Measurements from ENCODE around the gene MCUB.

Gene MCUB

GRCh38 chr4:109610489-109610888 lies 50.4 kb downstream of the MCUB start:
- Histone ChIP-seq H3K4me1 (ENCODE audit: control insufficient read depth in 1 of 2, insufficient read depth in 1 of 2, low read depth in 1 of 2, low read length in 1 of 2) (no peaks in the 10 kb centered on the region), H3K36me3 (no peaks in the 10 kb centered on the region), H3K9me3 (no peaks in the 10 kb centered on the region), H3K27me3 (no peaks in the 10 kb centered on the region), H3K27ac (no peak overlapping the region), H3K4me3 (ENCODE audit: low read depth in 1 of 2, low read length in 1 of 2) (no peak overlapping the region)
- TF ChIP-seq, protein P1, sequence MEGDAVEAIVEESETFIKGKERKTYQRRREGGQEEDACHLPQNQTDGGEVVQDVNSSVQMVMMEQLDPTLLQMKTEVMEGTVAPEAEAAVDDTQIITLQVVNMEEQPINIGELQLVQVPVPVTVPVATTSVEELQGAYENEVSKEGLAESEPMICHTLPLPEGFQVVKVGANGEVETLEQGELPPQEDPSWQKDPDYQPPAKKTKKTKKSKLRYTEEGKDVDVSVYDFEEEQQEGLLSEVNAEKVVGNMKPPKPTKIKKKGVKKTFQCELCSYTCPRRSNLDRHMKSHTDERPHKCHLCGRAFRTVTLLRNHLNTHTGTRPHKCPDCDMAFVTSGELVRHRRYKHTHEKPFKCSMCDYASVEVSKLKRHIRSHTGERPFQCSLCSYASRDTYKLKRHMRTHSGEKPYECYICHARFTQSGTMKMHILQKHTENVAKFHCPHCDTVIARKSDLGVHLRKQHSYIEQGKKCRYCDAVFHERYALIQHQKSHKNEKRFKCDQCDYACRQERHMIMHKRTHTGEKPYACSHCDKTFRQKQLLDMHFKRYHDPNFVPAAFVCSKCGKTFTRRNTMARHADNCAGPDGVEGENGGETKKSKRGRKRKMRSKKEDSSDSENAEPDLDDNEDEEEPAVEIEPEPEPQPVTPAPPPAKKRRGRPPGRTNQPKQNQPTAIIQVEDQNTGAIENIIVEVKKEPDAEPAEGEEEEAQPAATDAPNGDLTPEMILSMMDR (IDR thresholded peaks at IDR 0.05) = no peak

- H3K9me3 ChIP-seq = no peaks in the 10 kb centered on the region
- no peaks in the 10 kb centered on the region for H3K36me3 ChIP-seq
- no peaks in the 10 kb centered on the region for H3K4me1 ChIP-seq (ENCODE audit: control insufficient read depth in 1 of 2, insufficient read depth in 1 of 2, low read depth in 1 of 2, low read length in 1 of 2)
- H3K4me3 ChIP-seq (ENCODE audit: low read depth in 1 of 2, low read length in 1 of 2) = no peak overlapping the region
- no peaks in the 10 kb centered on the region for H3K27me3 ChIP-seq
- no peak overlapping the region for H3K27ac ChIP-seq
- TF ChIP-seq, protein P1 (IDR thresholded peaks at IDR 0.05) = no peak
Observed at GRCh38 chr4:109611045-109611646, 51.1 kb downstream of the MCUB start.

- no peaks in the 10 kb centered on the region for H3K9me3 ChIP-seq
- TF ChIP-seq, protein P1 (IDR thresholded peaks at IDR 0.05) = no peak
- no peak overlapping the region for H3K4me3 ChIP-seq (ENCODE audit: low read depth in 1 of 2, low read length in 1 of 2)
- no peaks in the 10 kb centered on the region for H3K27me3 ChIP-seq
- H3K27ac ChIP-seq = no peak overlapping the region
- H3K4me1 ChIP-seq (ENCODE audit: control insufficient read depth in 1 of 2, insufficient read depth in 1 of 2, low read depth in 1 of 2, low read length in 1 of 2) = no peaks in the 10 kb centered on the region
- no peaks in the 10 kb centered on the region for H3K36me3 ChIP-seq
Observed at GRCh38 chr4:109614015-109614414, 54.0 kb downstream of the MCUB start.

GRCh38 chr4:109614466-109614865 lies 54.4 kb downstream of the MCUB start:
- Histone ChIP-seq H3K9me3 (no peaks in the 10 kb centered on the region), H3K36me3 (no peaks in the 10 kb centered on the region), H3K4me3 (ENCODE audit: low read depth in 1 of 2, low read length in 1 of 2) (no peak overlapping the region), H3K27ac (no peak overlapping the region), H3K27me3 (no peaks in the 10 kb centered on the region), H3K4me1 (ENCODE audit: control insufficient read depth in 1 of 2, insufficient read depth in 1 of 2, low read depth in 1 of 2, low read length in 1 of 2) (no peaks in the 10 kb centered on the region)
- TF ChIP-seq, protein P1 (IDR thresholded peaks at IDR 0.05) = no peak

DNA sequence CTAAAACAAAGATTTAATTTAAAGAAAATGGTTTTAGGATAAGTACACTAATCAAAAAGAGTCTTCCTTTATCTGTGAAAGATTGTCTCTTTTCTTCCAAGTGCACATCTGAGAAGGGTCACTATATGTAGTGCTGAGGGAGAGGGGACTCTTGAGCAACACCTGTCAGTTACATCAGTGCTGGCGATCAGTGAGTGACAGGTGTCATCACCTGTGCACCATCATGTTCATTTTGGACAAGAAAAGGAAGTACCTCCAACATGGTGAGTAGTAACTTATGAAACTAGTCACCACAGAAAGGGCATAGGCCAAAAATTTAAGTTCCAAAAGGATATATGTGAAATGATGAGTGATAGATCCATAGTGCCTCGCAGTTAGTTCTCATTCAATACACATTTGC lies 55.7 kb downstream of the MCUB start:
- Histone ChIP-seq H3K27ac (no peak overlapping the region), H3K9me3 (no peaks in the 10 kb centered on the region), H3K27me3 (no peaks in the 10 kb centered on the region), H3K4me1 (ENCODE audit: control insufficient read depth in 1 of 2, insufficient read depth in 1 of 2, low read depth in 1 of 2, low read length in 1 of 2) (no peaks in the 10 kb centered on the region), H3K36me3 (no peaks in the 10 kb centered on the region), H3K4me3 (ENCODE audit: low read depth in 1 of 2, low read length in 1 of 2) (no peak overlapping the region)
- TF ChIP-seq, protein P1 (IDR thresholded peaks at IDR 0.05) = no peak

DNA sequence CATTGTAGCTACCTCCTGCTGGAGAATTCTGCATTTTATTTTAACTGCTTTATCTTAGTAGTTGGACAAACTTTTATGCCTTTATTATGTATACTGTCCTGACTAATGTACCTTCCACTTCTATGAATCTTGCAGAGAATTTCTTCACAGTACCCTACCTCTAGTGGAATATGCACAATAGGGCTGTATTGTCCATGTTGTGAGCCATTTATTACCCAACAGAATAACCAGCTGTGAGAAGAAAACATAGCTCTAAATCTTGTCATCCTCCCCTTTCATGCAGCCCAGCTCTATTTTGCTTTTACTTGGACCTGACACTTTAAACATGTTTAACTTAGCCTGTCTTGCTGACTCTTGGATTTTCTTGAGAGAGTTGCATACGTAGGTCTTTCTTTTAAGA lies 56.2 kb downstream of the MCUB start:
- TF ChIP-seq, protein P1 (IDR thresholded peaks at IDR 0.05) = no peak
- no peak overlapping the region for H3K4me3 ChIP-seq (ENCODE audit: low read depth in 1 of 2, low read length in 1 of 2)
- no peaks in the 10 kb centered on the region for H3K9me3 ChIP-seq
- H3K36me3 ChIP-seq = no peaks in the 10 kb centered on the region
- no peaks in the 10 kb centered on the region for H3K4me1 ChIP-seq (ENCODE audit: control insufficient read depth in 1 of 2, insufficient read depth in 1 of 2, low read depth in 1 of 2, low read length in 1 of 2)
- H3K27me3 ChIP-seq = no peaks in the 10 kb centered on the region
- H3K27ac ChIP-seq = no peak overlapping the region
